Bone marrow (tissue), 2 donors: Measurements from ENCODE around the gene ATAD3A.

Source experiments
- DNase-seq, 2 donors: peaks; one replicate each; lab custom pipeline; 2025; lab: John Stamatoyannopoulos, UW

Gene ATAD3A

DNA sequence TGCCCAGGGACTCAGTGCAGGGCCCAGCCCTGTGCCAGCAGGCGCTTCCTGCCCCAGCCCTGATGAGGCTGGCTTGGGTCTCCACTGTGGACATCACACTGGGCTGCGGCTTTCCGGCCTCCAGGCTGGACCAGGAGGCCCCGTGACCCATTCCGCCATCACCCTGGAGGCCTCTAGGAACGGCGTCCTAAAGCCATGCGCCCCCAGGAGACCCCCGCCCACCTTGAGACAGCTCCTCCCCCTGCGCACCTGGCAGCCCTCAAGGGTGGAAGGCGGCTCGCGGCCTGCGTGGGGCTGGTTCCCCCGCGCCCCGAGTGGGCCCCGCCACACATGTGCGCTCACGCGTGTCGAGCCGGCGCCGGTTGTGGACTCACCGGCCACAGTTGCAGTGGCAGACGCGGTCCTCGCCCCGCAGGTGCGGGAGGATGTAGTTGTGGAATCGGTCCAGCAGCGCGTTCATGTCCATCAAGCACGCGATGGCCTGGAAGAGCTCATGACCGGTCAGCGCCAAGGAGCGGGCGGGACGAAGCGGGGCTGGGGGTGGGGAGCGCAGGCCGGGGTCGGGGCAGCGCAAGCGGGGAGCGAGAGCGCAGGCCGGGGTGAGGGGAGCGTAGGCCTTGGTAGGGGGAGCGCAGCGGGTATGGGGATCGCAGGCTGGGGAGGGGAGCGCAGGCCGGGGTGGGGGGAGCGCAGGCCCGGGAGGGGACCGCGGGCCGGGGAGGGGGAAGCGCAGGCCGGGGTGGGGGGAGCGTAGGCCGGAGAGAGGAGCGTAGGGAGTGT is 27.5 kb downstream of the ATAD3A start:
- no peak for DNase-seq

DNA sequence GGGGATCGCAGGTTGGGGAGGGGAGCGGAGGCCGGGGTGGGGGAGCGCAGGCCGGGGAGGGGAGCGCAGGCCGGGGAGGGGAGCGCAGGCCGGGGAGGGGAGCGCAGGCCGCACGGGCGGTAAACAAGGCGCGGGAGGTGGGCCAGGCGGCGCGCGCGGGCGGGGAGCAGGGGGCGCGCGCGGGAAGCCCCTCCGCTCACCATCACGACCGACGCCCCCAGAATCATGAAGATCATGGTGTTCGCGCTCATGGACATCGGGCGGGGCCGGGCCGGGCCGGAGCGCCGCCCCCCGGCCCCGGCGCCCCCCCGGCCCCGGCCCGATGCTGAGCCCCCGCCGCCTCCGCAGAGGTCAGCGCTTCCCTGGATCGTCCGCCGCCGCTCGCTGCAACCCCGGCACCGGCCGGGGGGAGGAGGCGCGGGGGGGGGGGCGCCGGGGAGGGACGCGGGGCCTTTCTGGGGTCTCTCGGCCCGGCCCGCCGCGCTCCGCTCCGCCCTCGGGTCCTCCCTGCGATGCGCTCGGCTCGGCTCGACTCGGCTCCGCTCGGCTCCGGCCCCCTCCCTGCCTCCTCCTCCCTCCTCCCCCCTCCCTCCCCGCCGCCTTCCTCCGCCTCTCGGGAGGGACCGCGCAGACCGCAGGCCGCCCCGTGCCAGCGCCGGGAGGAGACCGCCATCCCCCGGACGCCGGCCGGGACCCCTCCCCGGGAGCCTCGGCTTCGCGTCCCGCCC is 28.3 kb downstream of the ATAD3A start, which contains the start of gene TMEM240:
Gene TMEM240 (minus strand): TSS at position 535 of the 728 bp plus-strand sequence. CDS start 278 bp downstream, at position 257.
- DNase-seq, result no peak

DNA sequence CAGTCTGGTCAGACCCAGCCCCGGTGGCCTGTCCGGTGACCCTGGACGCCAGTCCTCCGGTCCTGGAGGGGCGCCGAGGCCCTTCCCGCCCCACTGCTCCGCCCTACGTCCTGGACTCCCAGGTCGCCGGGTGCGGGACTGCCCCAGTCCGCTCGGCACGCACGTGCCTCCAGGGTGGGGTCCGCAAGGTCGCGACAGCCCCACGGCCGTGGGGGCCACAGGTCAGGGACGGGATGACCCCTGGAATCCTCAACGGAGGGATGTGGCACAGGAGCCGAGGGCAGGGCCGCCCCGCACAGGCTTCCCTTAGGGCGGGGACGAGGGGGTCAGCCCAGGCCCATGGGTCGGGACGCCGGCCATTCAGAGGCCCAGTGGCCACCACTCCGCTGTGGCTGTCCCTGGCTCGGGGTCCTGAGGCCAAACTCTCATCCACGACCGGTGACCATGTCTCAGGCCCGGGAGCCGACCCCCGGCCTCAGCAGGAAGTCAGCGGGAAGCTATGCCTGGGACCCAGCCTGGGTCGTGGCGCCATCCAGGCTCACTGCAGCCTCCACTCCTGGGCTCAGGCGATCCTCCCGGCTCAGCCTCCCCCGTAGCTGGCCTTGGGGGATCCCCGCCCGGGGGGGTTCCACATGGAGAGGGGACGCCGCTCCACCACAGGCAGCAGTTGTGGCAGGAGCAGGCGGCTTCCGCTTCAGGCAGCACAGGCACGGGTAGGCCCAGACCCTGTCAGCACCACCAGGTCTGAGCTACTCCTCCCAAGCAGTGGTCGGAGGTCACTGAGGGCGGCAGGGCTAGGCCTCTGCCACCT is 29.1 kb downstream of the ATAD3A start:
- DNase-seq, result no peak

DNA sequence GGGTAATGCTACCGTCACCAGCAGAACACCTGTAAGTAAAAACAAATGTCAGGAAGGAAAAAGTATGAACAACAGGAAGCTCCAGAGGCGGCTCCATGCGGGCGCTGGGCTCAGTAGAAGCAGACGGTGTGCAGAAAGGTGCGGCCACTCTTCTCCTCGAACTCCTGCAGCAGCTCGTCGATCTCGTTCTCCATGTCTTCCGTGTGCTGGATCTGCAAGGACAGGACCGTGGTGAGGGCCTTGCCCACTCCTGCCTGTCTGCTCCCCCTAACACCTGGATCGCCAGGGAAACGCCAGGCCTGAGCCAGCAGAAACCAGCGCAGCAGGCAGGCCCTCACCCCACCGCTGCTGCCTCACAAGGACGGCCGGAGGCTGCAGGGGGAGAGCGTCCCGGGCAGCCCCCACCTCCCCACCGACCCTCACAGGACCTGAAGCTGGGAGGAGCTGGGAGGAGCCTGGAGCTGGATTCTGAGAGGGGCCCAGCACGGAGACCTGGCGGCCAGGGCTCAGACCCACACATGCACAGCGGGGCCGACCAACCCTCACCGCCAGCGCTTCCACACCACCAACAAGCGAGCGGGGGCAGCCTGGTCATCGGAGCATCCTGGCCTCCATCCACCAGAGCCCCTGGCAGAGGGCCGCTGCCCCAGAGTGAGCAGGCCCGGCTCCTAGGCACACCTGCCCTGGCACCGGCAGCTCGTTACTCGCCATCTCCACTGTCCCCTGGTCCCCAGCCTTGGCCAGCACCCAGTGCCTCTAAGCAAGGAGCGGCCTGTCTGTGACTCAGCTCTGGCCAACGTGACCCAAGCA is 30.2 kb downstream of the ATAD3A start:
- no peak for DNase-seq

DNA sequence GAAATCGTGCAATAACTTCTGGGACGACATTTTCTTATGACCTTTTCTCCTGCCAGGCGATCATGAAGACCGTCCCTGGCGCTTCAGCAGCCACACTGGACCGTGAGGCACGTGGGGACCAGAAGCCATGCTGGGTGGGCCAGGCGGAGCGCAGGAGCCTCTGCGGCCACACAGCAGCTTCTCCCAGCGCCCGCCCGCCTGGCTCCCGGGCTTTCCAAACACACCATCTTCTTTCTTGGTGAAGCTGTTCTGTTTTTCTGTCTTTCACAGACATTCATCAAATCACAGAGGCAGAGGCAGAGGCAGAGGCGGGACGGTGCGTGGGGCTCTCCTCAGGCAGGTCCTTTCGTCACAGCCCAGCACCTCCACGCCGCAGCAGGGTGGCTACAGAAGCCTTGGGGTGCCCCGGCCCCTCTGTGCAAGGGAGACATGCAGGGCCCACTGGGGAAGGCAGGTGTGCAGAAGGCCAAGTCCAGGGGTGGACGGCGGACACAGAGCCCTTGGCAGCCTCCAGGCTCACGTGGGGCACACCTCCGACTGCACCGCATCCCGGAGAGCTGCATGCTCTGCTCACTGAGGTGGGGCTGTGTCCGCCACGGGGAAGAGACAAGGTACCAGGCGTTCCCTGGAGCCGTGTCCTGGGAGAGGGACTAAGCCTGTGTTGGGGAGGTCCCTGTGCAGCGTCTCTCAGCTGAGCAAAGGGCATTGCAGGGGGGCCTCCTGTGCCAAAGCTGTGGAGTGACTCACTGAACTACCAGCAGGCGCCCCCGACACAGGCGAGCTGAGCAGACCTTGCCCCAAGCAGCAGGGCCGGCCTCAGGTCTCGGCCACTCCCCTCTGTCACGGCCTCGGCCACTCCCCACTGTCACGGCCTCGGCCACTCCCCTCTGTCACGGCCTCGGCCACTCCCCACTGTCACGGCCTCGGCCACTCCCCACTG is 31.1 kb downstream of the ATAD3A start:
- DNase-seq, result no peak

DNA sequence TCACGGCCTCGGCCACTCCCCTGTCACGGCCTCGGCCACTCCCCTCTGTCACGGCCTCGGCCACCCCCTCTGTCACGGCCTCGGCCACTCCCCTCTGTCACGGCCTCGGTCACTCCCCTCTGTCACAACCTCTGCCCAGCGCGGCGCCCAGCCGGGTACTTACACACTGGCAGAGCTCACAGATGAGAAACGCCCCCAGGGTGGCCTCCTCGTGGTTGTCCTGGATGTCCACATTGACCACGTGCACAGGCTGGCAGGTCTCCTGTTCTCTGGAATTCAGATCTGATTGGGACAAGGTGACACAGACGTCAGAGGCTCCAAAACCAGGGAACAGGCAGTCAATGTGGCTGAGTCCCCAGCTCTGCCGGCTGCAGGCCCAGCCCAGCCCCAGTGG is 31.7 kb downstream of the ATAD3A start:
- no peak for DNase-seq

DNA sequence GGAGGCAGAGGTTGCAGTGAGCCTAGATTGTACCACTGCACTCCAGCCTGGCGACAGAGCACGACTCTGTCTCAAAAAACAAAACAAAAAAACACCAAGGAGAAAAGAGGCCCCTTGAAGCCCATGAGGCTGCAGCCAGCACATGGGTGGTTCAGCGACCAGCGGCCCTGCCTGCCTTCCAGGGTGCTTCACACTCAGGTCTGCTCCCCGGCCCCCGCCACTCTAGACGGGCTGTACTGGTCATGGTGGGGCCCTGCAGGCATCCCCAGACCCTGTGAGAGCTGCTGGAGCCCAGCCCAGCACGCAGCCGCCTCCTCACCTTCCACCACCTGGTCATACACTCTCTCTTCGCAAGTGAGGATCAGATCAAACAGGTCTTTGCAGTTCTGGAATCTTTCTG is 32.6 kb downstream of the ATAD3A start:
- no peak for DNase-seq

DNA sequence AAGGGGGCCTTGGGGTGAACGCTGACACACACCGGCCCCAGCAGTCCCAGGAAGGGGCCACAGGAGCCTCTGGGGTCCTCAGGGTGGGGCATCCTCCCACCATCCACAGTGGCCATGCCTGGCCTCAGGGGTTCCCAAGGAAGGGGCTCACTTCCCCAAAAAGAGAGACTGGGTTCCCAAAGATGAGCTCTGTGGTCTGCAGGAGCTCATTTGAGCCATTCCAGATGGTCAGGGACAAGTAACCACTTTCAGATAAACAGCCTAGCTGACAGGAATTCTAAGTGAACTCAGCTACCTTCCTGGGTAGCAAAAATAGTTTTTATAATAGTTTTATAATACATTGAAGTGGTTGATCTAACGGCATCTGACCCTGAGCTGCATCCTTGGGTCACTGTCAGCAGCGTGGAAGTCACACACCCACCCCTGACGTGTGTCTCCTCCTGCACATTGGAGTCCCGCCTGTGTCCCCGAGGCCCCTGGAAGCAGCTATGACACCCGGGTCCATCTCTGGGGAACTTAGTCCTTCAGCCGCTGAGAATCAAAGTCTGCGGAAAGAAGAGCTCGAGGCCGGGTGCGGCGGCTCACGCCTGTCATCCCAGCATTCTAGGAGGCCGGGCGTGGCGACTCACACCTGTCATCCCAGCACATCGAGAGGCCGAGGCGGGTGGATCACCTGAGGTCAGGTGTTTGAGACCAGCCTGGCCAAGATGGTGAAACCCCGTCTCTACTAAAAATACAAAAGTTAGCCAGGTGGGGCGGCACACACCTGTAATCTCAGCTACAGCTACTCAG is 34.2 kb downstream of the ATAD3A start:
- DNase-seq, result no peak

DNA sequence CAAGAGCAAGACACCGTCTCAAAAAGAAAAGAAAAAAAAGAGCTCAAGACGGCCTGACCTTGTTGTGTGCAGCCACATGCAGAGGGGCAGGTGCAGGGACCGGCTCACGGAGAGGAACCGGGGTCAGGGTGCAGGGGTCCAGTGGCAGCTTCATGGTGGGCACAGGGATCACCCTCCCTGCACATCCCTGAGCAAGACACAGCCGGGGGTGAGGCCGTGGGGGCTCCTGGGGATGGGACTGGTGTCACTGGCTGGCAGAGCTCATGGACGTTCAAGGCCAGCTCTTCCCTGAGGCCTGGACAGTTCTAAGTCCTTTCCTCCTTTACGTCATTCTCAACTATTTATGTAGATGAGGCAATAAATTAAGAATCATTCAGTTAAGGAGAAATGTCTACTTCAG is 35.0 kb downstream of the ATAD3A start:
- DNase-seq, result no peak

DNA sequence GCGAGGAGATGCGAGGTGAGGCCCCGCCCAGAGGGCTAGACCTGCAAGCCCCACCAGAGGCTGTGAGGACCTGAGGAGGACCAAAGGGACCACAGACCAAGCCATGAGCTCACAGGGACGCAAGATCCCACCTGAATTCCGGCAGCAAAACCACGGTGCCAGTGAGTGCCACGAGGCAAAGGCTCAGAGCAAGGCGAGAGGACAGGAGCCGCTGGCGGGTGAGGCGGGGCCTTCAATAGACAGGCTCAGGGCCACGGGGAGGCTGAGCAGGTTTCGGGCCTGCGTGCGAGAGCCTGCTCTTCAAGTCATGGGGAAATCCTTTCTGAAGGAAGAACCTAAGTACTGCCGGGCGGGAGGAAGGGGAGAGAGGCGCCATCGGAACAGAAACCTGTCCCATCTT is 35.5 kb downstream of the ATAD3A start:
- no peak for DNase-seq

DNA sequence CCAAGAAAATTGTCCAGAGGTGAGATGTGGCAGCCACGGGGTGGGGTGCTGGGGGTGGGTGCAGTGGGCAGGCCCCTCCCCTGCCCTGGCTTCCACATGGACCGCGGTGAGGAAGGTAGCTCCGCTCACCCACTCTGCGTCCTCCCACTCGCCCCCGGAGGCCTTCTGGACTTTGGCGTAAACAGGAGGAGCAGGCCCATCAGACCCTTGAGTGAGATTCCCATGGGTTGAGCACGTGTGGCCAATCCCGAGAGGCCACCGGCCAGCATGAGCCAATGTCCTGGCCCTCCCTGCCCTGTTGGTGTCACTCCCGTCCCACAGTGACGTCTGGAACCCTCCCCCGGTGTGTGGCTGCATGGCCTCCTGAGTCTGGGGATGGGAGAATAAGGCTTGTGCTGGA is 36.6 kb downstream of the ATAD3A start:
- DNase-seq, result no peak

DNA sequence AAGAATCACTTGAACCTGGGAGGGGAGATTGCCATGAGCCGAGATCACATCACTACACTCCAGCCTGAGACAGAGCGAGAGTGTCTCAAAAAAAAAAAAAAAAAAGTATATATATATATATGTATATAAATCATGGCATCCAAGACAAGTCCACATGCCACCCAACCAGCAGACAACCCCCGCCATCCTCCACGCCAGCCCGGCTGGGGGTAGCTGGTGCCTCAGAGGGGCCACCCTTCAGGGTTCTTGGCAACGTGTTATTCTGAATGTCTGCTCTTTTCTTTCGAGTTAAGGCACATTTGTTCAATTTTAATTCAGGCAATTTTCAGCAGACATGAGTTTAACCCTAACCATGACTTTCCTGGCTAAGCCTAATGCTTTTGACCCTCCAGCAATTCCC is 38.1 kb downstream of the ATAD3A start:
- no peak for DNase-seq

DNA sequence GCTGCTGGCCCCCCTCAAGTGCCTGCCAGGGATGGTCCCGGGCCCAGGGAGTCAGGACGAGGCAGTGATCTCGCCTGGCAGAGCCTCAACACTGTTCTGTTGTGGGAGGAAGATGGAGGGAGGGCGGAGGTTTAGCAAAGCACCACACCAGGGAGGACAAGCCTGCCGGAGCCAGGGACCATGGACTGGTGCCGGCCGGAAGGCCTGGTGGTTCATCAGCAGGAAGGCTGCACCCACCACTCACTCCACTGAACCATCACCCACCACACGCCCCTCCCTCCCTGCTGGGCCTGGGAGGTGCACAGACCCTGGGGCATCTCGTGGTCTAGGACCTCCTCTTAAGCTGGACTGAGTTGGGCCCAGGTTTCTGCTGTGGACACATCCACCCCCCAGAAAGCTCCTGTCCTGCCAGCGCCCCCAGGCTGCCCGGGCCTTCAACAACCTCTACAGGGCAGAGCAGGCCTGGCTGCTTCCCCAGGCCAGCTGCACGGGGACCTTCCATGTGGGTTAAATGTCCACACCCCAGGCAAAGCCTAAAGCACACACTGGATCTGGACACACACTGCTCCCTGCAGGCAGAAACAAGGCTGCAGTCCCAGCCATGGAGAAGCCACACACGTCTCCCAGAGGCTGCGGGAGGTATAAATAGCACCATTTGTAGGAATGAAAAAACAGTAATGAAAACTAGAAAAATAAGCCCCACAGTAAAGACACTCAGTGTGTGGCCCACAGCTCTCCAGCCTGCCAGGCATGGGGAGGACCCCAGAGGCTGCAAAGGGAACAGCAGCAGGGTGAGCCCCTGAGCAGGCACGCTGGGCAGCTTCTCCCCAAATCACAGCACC is 38.9 kb downstream of the ATAD3A start:
- no peak for DNase-seq

DNA sequence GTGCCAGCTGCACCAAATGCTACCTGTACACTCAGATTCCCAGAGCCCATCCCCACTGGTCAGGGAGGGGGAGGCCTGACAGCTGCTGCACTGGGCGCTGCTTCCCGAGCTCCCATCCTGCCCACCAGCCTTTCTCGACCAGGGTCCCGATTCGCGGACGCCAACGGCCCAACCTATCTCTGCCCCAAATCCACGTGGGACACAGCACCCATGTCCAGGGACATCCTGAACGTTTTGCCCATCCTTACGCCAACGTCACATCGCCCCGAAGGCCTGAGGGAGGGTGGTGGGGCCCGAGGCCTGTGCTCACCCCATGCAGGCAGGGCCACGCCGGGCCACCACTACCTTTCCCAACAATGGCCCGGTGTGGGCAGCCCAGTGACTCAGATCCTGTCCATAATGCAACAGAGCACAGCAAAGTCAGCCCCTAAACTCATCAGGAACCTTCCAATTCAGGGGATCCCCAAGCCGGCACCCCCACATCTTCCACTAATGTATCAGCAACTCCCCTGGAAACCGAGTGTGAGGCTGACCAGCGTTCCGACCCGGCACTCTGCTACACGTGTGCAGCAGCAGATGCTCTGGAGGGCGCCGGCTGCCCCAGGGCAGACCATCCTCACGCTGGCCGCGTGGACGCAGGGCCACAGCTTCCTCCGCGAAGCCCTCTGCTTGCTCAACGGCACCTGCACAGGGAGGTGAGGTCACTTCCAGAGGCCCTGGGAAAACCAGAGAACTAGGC is 39.7 kb downstream of the ATAD3A start:
- DNase-seq, result no peak

DNA sequence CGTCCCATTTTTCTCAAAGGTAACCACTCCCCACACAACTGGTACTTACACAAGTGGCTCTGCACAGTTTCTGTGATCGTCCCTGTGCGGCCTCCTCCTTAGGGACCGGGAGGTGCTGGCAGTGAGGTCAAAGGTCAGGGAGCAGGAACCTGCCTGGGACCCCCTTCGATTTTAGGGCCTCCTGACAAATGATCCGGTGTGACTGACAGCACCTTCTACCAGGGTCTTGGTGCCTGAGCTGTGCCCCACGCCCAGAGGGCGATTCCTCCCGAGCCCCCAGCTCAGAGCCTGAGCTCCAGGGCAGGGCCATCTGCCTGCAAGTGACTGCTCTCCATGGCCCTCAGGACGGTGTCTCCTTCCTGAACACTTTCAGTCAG is 40.3 kb downstream of the ATAD3A start:
- DNase-seq, result no peak

DNA sequence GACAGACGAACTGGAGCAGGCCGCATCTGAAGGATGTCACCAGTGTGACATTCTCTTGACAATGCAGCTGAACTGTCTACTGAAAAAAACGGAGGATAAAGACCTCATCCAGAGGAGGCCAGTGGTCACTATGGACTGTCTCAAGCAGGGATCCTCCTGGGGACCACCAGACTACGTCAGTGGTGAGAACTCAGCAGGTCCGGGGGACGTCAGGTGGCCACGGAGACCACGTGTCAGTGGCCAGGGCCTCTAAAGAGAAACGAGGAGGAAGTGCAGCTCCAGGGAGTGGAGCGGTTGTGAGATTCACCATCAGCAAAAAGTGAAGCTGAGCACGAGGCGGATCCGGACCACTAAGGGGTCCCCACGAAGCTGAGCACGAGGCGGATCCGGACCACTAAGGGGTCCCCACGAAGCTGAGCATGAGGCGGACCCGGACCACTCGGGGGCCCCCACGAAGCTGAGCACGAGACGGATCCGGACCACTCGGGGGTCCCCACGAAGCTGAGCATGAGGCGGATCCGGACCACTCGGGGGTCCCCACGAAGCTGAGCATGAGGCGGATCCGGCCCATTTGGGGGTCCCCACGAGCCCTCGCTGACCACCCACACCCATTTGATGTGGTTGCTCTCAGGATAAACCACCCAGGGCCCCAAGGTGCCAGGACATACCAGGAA is 42.0 kb downstream of the ATAD3A start:
- DNase-seq, result no peak

DNA sequence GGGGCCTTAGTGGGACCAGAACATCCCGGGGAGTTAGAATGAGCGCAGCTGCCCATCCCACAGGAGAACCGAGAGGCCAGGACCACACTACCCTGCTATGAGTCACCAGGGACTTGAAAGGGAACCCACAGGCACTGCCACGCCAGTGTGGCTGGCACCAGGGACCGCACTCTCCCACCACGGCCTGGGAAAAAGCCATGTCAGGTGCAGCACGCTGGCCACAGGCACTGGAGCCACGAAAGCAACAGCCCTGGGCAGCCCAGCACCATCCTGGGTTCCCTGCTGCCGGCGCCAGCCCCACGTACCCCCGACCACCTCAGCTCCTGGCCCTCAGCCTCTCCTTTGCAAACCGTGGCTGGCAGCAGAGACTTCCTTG is 42.6 kb downstream of the ATAD3A start:
- DNase-seq, result no peak
